Sigmoid colon (tissue), 4 donors: ENCODE results near the gene TEKT3.

Source experiments
- EP300 ChIP-seq, 4 donors: sonication (generic); formaldehyde crosslinking; IDR thresholded peaks; one replicate each; pipeline ENCODE4 v1.6.1; 2017; ENCODE audit warnings: antibody characterized with exemption in 4 of 4
- POLR2A ChIP-seq, 2 donors: fragments of 450-650 bp; IDR thresholded peaks; one replicate each; pipeline ENCODE4 v1.6.1; 2016; ENCODE audit warnings: antibody characterized with exemption in 2 of 2, mild to moderate bottlenecking in 2 of 2, moderate library complexity in 2 of 2

- TF ChIP-seq EP300 (IDR thresholded peaks at IDR 0.05), result no peak
- no peak for TF ChIP-seq POLR2A (IDR thresholded peaks at IDR 0.05)
Observed at GRCh38 chr17:15311996-15312395, 29.4 kb downstream of the TEKT3 start.
